Measurements from ENCODE around the gene MGAT4A. TPM values are rescaled to one million over a fixed set of nuclear protein-coding genes. Genes with fewer than 3 reads are reported as not detected.

MGAT4A gene
- total RNA-seq, 1 donor from 2014 or later = 8.0 TPM

DNA sequence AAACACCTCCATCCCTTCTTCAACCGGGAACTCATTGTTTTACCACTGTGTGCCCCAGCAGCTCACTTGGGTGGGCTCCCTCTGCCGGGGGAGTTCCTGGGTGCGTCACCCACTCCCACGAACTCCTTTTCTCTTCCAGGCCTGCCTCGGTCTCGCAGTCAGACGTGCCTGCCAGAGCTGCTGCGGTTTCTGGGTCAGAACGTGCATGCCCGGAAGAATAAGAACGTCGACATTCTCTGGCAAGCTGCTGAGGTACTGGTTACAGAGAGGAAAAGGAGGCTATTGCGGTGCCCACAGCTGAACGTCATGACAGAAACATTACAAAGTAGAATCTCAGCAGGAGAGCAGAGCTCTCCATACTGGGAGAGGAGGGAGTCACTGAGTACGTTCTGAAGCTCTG, 158.3 kb downstream of the MGAT4A start:
- intact Hi-C loops (cut with DNase I) = no loop called here
- Histone ChIP-seq H3K27me3 (no peaks in the 10 kb centered on the region), H3K27ac (no peak overlapping the region), H3K4me1 (no peaks in the 10 kb centered on the region), H3K4me3 (no peak overlapping the region), H3K9me3 (no peaks in the 10 kb centered on the region), H3K36me3 (peaks cover 55% of the 10 kb centered on the region in 2 donors)
- peak in 1 of 2 donors; percentile 9 for DNase-seq (ENCODE audit: low spot score in 2 of 2)
- TF ChIP-seq CTCF (IDR thresholded peaks at IDR 0.05) = no peak

- no peak overlapping the region for H3K4me3 ChIP-seq
- no peak overlapping the region for H3K27ac ChIP-seq
- peak in 1 of 2 donors; percentile 21 for DNase-seq (ENCODE audit: low spot score in 2 of 2)
- H3K4me1 ChIP-seq = no peaks in the 10 kb centered on the region
- H3K27me3 ChIP-seq = no peaks in the 10 kb centered on the region
- no peak for TF ChIP-seq CTCF (IDR thresholded peaks at IDR 0.05)
- no peaks in the 10 kb centered on the region for H3K9me3 ChIP-seq
- peaks cover 50 to 54% of the 10 kb centered on the region in 2 donors for H3K36me3 ChIP-seq
- intact Hi-C loops (cut with DNase I) = no loop called here
Observed at GRCh38 chr2:98572211-98572610, 158.7 kb downstream of the MGAT4A start.

- no peak for TF ChIP-seq CTCF (IDR thresholded peaks at IDR 0.05)
- H3K4me1 ChIP-seq = no peaks in the 10 kb centered on the region
- no peak overlapping the region for H3K27ac ChIP-seq
- no peak overlapping the region for H3K4me3 ChIP-seq
- peak in 1 of 2 donors; percentile 52 for DNase-seq (ENCODE audit: low spot score in 2 of 2)
- H3K27me3 ChIP-seq = no peaks in the 10 kb centered on the region
- intact Hi-C loops (cut with DNase I) = no loop called here
- H3K36me3 ChIP-seq = peaks cover 48 to 53% of the 10 kb centered on the region in 2 donors
- H3K9me3 ChIP-seq = no peaks in the 10 kb centered on the region
Observed at GRCh38 chr2:98571796-98572195, 159.1 kb downstream of the MGAT4A start.

DNA sequence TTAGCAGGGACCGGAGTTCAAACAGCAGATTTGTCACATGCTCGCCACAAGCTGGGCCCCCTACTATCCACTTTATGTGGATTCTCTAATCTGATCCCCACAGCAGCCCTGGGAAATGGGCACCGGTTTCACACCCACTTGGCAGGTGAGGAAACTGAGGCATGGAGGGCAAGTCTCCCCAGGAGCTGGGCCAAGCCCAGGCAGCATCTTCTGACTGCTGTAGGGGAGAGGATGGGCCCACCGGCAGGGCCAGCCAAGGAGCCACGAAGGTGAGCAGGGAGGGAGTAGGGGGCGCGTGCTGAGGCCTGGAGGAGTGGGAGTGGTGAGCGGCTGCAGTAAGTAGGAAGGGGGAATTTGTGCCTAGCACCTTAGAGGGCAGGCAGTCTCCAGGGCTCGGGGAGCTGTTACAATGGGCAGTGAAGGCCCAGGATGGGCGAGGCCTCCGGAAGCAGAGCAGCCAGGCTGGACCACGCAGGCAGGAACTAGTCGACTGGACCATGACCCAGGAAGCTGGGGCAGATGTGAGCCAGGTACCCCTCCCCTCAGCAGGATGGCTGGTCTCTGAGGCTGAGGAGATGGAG, 159.7 kb downstream of the MGAT4A start:
- no peak overlapping the region for H3K27ac ChIP-seq
- no peak overlapping the region for H3K4me3 ChIP-seq
- H3K27me3 ChIP-seq = no peaks in the 10 kb centered on the region
- TF ChIP-seq CTCF (IDR thresholded peaks at IDR 0.05) = no peak
- no peaks in the 10 kb centered on the region for H3K4me1 ChIP-seq
- DNase-seq (ENCODE audit: low spot score in 2 of 2) = peak in 1 of 2 donors; percentile 43
- intact Hi-C loops (cut with DNase I) = no loop called here
- H3K9me3 ChIP-seq = no peaks in the 10 kb centered on the region
- H3K36me3 ChIP-seq = peaks cover 50 to 54% of the 10 kb centered on the region in 2 donors

GRCh38 chr2:98570356-98570755, 160.6 kb downstream of the MGAT4A start:
- intact Hi-C loops (cut with DNase I) = no loop called here
- Histone ChIP-seq H3K4me1 (no peaks in the 10 kb centered on the region), H3K9me3 (no peaks in the 10 kb centered on the region), H3K27me3 (no peaks in the 10 kb centered on the region), H3K4me3 (no peak overlapping the region), H3K36me3 (peaks cover 54 to 63% of the 10 kb centered on the region in 2 donors), H3K27ac (no peak overlapping the region)
- TF ChIP-seq CTCF (IDR thresholded peaks at IDR 0.05) = no peak
- DNase-seq (ENCODE audit: low spot score in 2 of 2) = no peak

DNA sequence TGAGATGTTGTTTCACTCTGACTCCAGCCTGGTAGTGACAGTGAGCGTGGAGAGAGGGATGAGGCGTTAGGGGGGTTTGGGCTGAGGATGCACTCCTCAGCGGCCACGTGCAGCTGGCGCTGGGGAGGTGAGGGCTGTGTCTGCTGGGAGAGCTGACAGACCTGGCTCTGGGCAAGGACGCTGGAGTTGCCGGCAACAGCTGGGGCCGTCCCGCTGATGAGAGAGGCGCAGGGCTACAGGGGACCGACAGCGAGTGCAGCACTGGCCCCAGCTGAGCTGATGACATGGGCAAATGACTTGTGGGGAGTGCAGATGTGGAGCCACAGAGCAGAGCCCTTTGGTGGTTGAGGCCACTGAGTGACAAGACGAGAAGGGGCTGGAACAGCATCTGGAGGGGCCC, 161.0 kb downstream of the MGAT4A start:
- DNase-seq (ENCODE audit: low spot score in 2 of 2) = no peak
- Histone ChIP-seq H3K27me3 (no peaks in the 10 kb centered on the region), H3K36me3 (peaks cover 54 to 67% of the 10 kb centered on the region in 2 donors), H3K4me1 (no peaks in the 10 kb centered on the region), H3K27ac (no peak overlapping the region), H3K9me3 (no peaks in the 10 kb centered on the region), H3K4me3 (no peak overlapping the region)
- no peak for TF ChIP-seq CTCF (IDR thresholded peaks at IDR 0.05)
- intact Hi-C loops (cut with DNase I) = no loop called here
